ENCODE results near the gene IGFBP1.

DNA sequence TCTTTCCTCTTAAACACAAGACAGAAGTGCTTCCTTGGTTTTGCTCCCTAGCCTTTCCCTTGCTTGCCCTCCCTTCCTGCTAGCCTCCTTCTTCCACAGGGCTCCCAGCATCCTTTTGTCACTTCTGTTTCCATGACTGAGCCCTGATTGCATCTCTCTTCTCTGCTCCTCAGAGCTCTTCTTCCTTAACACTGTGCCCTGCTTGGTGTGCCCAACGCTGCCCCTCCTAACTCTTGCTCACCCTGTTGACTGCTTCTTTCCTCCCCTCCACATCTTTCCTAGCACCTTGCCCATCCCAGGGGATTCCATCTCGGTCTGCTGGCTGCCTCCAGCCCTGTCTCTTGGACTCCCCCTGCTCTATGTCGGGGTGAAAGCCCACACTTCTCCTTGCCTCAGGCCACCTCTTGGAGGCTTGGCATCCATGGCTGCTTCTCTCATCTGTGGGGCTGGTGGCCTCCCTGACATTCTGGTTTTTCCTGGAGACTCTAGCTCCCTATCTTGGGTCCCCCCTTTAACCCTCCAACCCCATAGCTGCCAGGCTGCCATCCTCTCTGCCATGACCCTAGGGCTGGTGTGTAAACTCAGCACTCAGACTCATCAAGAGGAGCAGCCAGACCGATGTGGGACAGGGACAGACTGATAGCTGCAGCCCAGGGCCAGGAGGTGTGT, 5.8 kb downstream of the IGFBP1 start:
- TF ChIP-seq, protein P1, sequence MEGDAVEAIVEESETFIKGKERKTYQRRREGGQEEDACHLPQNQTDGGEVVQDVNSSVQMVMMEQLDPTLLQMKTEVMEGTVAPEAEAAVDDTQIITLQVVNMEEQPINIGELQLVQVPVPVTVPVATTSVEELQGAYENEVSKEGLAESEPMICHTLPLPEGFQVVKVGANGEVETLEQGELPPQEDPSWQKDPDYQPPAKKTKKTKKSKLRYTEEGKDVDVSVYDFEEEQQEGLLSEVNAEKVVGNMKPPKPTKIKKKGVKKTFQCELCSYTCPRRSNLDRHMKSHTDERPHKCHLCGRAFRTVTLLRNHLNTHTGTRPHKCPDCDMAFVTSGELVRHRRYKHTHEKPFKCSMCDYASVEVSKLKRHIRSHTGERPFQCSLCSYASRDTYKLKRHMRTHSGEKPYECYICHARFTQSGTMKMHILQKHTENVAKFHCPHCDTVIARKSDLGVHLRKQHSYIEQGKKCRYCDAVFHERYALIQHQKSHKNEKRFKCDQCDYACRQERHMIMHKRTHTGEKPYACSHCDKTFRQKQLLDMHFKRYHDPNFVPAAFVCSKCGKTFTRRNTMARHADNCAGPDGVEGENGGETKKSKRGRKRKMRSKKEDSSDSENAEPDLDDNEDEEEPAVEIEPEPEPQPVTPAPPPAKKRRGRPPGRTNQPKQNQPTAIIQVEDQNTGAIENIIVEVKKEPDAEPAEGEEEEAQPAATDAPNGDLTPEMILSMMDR (IDR thresholded peaks at IDR 0.05) = no peak
- TF ChIP-seq EP300 (IDR thresholded peaks at IDR 0.05; ENCODE audit: borderline replicate concordance in 1 of 2, low read depth in 1 of 2, low read length in 1 of 2) (no peak), SMC3 (IDR thresholded peaks at IDR 0.05; ENCODE audit: low read depth, low read length) (no peak), TAF1 (IDR thresholded peaks at IDR 0.05; ENCODE audit: borderline replicate concordance, low read depth, low read length) (no peak), RXRA (IDR thresholded peaks at IDR 0.05; ENCODE audit: borderline replicate concordance, low read depth) (no peak), FOXM1 (IDR thresholded peaks at IDR 0.05; ENCODE audit: low read depth) (no peak), CHD2 (IDR thresholded peaks at IDR 0.05; ENCODE audit: low read length, partially characterized antibody) (no peak)
- TF ChIP-seq, protein P2, sequence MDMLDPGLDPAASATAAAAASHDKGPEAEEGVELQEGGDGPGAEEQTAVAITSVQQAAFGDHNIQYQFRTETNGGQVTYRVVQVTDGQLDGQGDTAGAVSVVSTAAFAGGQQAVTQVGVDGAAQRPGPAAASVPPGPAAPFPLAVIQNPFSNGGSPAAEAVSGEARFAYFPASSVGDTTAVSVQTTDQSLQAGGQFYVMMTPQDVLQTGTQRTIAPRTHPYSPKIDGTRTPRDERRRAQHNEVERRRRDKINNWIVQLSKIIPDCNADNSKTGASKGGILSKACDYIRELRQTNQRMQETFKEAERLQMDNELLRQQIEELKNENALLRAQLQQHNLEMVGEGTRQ (IDR thresholded peaks at IDR 0.05; ENCODE audit: borderline replicate concordance, low read depth, low read length) = no peak
- TF ChIP-seq, protein P3, sequence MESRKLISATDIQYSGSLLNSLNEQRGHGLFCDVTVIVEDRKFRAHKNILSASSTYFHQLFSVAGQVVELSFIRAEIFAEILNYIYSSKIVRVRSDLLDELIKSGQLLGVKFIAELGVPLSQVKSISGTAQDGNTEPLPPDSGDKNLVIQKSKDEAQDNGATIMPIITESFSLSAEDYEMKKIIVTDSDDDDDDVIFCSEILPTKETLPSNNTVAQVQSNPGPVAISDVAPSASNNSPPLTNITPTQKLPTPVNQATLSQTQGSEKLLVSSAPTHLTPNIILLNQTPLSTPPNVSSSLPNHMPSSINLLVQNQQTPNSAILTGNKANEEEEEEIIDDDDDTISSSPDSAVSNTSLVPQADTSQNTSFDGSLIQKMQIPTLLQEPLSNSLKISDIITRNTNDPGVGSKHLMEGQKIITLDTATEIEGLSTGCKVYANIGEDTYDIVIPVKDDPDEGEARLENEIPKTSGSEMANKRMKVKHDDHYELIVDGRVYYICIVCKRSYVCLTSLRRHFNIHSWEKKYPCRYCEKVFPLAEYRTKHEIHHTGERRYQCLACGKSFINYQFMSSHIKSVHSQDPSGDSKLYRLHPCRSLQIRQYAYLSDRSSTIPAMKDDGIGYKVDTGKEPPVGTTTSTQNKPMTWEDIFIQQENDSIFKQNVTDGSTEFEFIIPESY (IDR thresholded peaks at IDR 0.05; ENCODE audit: borderline replicate concordance, low read depth) = no peak
- TF ChIP-seq, protein P4, sequence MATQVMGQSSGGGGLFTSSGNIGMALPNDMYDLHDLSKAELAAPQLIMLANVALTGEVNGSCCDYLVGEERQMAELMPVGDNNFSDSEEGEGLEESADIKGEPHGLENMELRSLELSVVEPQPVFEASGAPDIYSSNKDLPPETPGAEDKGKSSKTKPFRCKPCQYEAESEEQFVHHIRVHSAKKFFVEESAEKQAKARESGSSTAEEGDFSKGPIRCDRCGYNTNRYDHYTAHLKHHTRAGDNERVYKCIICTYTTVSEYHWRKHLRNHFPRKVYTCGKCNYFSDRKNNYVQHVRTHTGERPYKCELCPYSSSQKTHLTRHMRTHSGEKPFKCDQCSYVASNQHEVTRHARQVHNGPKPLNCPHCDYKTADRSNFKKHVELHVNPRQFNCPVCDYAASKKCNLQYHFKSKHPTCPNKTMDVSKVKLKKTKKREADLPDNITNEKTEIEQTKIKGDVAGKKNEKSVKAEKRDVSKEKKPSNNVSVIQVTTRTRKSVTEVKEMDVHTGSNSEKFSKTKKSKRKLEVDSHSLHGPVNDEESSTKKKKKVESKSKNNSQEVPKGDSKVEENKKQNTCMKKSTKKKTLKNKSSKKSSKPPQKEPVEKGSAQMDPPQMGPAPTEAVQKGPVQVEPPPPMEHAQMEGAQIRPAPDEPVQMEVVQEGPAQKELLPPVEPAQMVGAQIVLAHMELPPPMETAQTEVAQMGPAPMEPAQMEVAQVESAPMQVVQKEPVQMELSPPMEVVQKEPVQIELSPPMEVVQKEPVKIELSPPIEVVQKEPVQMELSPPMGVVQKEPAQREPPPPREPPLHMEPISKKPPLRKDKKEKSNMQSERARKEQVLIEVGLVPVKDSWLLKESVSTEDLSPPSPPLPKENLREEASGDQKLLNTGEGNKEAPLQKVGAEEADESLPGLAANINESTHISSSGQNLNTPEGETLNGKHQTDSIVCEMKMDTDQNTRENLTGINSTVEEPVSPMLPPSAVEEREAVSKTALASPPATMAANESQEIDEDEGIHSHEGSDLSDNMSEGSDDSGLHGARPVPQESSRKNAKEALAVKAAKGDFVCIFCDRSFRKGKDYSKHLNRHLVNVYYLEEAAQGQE (IDR thresholded peaks at IDR 0.05; ENCODE audit: low read depth, low read length) = no peak
- TF ChIP-seq, protein P5, sequence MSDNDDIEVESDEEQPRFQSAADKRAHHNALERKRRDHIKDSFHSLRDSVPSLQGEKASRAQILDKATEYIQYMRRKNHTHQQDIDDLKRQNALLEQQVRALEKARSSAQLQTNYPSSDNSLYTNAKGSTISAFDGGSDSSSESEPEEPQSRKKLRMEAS (IDR thresholded peaks at IDR 0.05; ENCODE audit: low read depth) = no peak
- TF ChIP-seq, protein P6, sequence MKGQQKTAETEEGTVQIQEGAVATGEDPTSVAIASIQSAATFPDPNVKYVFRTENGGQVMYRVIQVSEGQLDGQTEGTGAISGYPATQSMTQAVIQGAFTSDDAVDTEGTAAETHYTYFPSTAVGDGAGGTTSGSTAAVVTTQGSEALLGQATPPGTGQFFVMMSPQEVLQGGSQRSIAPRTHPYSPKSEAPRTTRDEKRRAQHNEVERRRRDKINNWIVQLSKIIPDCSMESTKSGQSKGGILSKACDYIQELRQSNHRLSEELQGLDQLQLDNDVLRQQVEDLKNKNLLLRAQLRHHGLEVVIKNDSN (IDR thresholded peaks at IDR 0.05; ENCODE audit: borderline replicate concordance, low read depth) = no peak
